NCI-H748 treated with DMSO at 0.1 percent for 48 hours (cell line): Measurements from ENCODE around the gene CRX.
A peak's percentile ranks its signal among the peaks of the same experiment; 100 is the strongest.
"Not testable (repeated sequence)": the region's sequence is repeated elsewhere in the genome, so short reads cannot be mapped to it uniquely, and the experiment has no call there.

ENCODE experiments used
- DNase-seq: peaks from one replicate; lab custom pipeline; 2025; lab: John Stamatoyannopoulos, UW

CRX gene

GRCh38 chr19:47803671-47804070 is 18.1 kb upstream of the CRX start:
- not testable (repeated sequence) for DNase-seq

DNA sequence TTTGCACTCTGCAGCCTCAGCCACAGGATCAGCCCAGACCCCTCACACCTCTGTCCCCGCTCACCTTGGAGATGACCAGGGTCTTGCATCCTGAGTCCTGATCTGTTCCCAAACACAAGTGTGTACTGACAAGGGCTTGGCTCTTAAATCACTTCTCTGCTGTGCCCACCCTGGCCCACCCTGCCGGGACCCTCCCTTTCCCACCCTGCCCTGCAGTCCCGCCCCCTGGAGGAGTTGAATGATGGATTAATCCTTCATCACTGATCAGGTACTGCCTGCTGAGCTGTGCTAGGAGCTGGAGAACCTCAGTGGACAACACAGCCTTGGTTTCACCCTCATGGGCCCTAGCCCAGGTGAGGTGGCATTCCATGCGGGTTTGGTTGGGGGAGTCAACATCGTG is 17.3 kb upstream of the CRX start, which contains the start of gene TPRX1:
Gene TPRX1, minus strand, starts transcription at position 101 of the 400 bp plus-strand sequence. Its CDS starts 12 bp downstream, at position 89.
- not testable (repeated sequence) for DNase-seq

GRCh38 chr19:47805313-47805712 is 16.4 kb upstream of the CRX start:
- no peak for DNase-seq

GRCh38 chr19:47806435-47806834 is 15.3 kb upstream of the CRX start:
- DNase-seq, result no peak

DNA sequence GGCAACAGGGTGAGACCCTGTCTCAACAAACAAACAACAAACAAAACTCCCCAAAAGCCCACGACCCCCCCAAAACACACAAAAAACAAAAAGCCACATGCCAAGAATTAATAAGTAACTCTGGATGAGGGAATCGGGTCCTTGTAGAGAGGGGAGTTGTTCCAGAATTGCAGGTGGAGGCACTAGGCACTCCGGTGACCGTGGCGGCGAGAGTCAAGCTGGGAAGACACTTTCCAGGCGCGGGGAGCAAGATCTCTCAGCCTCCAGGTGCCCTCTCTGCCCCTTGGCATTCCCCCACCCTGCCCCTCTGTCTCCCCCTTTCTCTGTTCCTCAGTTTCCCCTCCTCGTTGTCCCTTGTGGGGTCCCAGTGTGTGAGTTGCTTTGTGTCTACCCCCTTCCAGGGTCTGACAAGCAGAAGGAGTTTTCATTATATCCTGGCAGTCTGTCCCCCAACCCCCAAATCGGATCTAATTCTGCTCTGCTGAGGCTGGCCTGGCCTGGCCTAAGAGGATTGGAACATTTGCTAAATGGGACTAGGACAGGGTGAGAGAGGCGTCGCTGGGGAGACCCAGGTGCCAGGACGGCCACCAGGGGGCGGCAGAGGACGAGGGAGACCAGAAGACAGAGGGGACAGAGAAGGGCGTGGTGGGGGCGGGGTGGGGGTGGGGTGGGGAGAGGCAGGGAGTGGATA is 8.3 kb upstream of the CRX start:
- peak; percentile 22 for DNase-seq

DNA sequence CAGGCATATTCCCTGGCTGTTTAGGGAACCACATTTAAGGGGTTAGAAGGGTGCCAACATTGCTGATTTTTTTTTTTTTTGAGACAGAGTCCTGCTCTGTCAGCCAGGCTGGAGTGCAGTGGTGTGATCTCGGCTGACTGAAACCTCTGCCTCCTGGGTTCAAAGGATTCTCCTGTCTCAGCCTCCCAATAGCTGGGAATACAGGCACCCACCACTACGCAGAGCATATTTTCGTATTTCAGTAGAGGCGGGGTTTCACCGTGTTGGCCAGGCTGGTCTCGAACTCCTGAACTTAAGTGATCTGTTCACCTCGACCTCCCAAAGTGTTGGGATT is 7.8 kb upstream of the CRX start:
- no peak for DNase-seq

DNA sequence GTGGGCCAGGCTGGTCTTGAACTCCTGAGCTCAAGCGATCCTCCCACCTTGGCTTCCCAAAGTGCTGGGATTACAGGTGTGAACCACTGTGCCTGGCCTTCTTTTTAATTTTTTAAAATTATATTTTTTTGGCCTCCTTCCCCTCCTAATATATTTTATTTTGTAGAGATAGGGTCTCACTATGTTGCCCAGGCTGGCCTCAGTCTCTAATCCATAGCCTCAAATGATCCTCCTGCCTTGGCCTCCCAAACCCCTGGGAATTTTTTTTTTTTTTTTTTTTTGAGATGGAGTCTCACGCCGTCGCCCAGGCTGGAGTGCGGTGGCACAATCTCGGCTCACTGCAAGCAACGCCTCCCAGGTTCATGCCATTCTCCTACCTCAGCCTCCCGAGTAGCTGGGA is 5.5 kb upstream of the CRX start:
- not testable (repeated sequence) for DNase-seq

GRCh38 chr19:47818221-47818620 is 3.5 kb upstream of the CRX start:
- DNase-seq, result not testable (repeated sequence)

- DNase-seq, result no peak
Observed at GRCh38 chr19:47819858-47820257, 1.9 kb upstream of the CRX start.

DNA sequence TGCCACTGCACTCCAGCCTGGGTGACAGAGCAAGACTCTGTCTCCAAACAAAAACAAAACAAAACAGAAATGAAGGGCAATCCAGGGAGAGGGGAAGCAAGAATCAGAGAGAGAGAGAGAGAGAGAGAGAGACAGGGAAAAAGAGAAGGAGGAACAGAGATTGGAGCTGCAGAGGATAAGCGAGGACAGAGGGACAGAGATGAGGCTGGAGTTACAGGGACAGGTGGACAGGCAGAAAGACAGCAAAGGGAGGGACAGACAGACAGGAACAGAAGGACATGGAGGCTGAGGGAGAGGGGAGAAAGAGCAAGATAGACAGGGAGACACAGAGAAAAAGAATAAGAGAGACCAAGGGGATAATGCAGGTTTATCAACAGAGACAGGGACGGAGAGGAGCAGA is 1.3 kb upstream of the CRX start:
- no peak for DNase-seq

DNA sequence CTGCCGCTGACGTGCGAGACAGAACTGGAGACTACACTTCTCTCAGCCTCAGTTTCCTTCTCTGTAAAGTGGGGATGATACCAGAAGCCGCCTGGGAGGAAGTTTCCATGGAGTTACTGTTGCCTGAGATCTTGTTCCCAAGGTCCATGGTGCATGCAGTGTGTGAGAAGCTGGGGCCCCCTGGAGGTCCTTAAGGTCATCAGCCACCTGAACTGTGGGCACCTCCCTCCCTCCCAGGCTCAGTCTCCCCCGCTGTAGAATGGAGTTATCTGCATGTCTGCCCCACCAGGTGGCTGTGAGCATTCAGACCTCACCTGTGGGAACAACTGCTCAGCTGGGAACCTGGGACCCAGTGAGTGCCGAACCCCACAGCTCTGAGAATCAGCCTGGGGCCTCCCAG is 2.7 kb downstream of the CRX start:
- no peak for DNase-seq

DNA sequence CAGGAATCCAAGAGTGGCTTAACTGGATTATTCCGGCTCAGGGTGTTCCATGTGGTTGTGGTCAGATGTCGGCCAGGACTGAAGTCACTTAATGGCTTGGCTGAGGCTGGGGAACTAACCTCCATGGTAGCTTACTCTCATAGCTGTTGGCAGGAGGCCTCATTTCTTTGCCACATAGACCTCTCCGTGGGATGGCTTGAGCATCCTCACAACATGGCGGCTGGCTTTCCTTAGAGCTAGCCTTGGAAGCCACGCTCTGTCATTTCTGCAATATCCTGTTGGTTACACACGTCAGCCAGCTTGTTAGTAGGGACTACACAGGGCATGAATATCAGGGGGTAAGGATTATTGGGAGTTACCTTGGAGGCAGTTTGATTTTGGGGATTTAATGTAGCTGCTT is 5.1 kb downstream of the CRX start:
- DNase-seq, result no peak

DNA sequence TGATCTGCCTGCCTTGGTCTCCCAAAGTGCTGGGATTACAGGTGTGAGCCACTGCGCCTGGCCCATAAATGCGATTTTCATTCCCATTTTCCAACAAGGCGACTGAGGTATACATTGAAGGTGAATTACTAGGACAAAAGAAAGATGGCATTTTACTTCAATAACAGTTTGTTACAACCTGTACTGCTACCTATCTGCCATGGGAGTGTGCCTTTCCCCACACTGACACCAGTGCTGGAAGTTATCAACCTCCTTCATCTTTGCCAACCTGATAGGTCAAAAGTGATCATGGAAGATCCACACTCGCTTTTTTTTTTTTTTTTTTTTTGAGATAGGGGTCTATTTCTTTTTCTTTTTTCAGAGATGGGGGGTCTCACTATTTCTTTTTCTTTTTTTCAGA is 11.0 kb downstream of the CRX start:
- no peak for DNase-seq

GRCh38 chr19:47836038-47836437 is 14.3 kb downstream of the CRX start:
- no peak for DNase-seq

DNA sequence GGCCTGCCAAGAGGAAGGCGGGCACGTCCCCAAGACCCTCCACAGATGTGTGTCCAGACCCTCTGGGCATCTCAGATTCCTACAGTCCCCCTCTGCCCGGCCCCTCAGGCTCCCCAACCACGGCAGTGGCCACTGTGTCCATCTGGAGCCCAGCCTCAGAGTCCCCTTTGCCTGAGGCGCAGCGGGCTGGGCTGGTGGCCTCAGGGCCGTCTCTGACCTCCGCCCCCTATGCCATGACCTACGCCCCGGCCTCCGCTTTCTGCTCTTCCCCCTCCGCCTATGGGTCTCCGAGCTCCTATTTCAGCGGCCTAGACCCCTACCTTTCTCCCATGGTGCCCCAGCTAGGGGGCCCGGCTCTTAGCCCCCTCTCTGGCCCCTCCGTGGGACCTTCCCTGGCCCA is 17.7 kb downstream of the CRX start:
- no peak for DNase-seq

- no peak for DNase-seq
Observed at GRCh38 chr19:47839913-47840312, 18.2 kb downstream of the CRX start.

DNA sequence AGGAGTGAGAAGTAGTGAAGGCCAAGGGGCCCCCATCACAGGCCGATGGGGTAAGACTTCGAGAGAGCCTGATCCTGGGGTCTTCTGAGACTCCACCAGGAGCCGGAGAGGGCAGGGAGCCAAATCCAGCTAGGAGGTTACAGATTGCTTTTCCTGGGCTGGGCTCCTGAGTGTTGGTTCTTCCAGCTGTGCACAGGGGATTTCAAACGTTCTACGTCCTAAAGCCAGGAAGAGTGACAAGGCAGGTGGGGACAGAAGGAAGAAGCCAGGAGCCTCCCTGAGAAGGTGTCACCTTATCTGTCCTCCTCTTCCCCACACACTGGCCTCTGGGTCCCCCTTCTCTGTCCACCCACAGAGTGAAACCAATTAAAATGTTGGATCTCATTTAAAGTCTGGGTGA is 21.2 kb downstream of the CRX start:
- no peak for DNase-seq

GRCh38 chr19:47848425-47848822 is 26.7 kb downstream of the CRX start:
- DNase-seq, result no peak

DNA sequence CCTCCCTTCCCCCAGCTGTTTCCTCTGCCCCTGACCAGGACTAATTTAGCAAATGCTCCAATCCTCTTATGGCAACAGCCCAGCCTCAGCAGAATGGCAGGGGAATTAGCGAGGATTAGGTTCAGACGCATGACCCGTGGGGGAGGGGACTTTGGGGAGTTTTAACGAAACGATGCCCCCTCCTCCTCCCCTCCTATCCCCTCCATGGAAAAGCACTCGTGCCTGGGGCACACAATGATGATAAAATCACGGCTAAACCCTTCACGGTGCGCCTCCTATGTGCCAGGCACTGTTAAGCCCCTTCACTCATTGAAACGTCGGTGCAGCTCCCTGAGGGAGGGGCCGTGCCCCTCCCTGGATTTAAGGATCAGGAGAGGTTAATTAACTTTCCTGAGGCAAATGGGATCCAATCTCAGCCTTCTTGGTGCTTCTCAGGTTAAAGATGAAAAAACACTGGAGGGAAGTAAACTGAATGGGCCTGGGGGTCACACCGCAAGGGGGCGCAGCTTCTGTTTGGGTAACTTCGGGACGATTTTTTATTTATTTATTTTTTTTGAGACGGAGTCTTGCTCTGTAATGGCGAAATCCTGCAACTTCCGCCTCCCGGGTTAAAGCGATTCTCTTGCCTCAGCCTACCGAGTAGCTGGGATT is 27.2 kb downstream of the CRX start:
- no peak for DNase-seq

DNA sequence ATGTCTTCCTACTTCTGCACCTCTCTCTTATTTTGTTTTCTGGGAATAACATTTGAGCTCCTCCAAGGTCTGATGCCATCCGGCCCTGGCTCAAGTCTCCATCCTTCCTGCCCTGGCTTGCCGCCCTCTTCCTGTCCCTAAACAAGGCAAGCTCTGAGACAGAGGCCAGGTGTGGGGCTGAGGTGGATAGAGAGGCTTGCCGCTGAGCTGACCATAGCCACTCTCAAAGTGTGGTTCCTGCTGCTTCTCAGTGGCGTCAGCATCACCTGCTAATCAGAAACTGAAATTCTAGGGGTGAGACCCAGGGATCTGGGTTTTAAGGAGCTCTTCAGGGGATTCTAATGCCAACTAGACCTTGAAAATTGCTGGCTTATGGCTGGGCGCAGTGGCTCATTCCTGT is 31.3 kb downstream of the CRX start:
- no peak for DNase-seq

DNA sequence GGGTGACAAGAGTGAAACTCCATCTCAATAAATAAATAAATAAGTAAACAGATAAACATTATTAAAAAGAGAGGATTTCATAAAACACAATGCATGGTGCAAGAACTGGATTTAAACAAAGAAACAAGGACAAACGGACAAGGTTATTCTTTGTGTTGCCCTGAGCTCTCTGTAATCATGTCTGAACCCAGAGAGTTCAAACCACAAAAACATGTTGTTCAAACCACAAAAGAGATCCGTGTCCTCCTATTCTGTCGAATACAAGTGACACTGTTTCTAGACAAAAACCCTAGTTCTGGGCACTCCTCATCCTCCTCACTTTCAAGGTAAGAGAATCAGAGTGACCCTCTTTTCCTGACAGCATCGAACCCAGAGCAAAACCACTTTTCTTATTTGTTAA is 32.7 kb downstream of the CRX start:
- no peak for DNase-seq

GRCh38 chr19:47858231-47858630 is 36.5 kb downstream of the CRX start:
- DNase-seq, result not testable (repeated sequence)

DNA sequence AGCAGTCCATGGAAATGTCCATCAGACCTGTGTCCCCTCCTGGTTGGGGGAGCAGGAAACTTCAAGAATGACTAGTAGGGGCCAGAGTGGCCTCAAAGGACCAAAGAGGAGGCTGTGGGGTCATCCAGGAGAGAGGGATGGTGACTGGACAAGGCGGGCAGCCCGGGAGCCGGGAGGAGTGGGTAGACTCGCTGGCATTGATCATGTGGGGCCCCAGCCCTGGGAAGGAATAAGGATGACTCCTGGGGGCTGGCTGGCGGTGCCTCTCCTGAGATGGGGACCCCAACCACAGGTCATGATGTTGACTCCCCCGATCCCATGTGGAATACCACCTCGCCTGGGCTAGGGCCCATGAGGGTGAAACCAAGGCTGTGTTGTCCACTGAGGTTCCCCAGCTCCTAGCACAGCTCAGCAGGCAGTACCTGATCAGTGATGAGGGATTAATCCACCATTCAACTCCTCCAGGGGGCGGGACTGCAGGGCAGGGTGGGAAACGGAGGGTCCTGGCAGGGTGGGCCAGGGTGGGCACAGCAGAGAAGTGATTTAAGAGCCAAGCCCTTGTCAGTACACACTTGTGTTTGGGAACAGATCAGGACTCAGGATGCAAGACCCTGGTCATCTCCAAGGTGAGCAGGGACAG is 37.0 kb downstream of the CRX start, which contains the start of gene TPRX2:
Gene TPRX2, plus strand, starts transcription at position 590 of the 640 bp plus-strand sequence. Its CDS starts 12 bp downstream, at position 602.
- not testable (repeated sequence) for DNase-seq
